ENCODE data around the gene ASPRV1.

The ASPRV1 gene

GRCh38 chr2:69992310-69993047 lies 31.0 kb upstream of the ASPRV1 start:
- DNase-seq: peak in 26 of 42 donors; percentile 16 to 74 (median 44)

GRCh38 chr2:69989441-69990105 lies 28.1 kb upstream of the ASPRV1 start:
- intact Hi-C loops (cut with DNase I): no loop called here
- DNase-seq: no peak

More at GRCh38 chr2:69992310-69993047, 31.0 kb upstream of the ASPRV1 start:
- intact Hi-C loops (cut with DNase I): no loop called here

- DNase-seq: no peak
- intact Hi-C loops (cut with DNase I): no loop called here
Measured at GRCh38 chr2:69989009-69989408, 27.6 kb upstream of the ASPRV1 start.

- DNase-seq: no peak
- intact Hi-C loops (cut with DNase I): no loop called here
Measured at GRCh38 chr2:69988086-69988635, 26.7 kb upstream of the ASPRV1 start.

- no peak for DNase-seq
- intact Hi-C loops (cut with DNase I): no loop called here
Measured at GRCh38 chr2:69986691-69987090, 25.3 kb upstream of the ASPRV1 start.

- DNase-seq: peak in 20 of 42 donors; percentile 14 to 63 (median 31)
- intact Hi-C loops (cut with DNase I): no loop called here
Measured at GRCh38 chr2:69985688-69986087, 24.3 kb upstream of the ASPRV1 start.

GRCh38 chr2:69985216-69985615 lies 23.8 kb upstream of the ASPRV1 start:
- no peak for DNase-seq

GRCh38 chr2:69983392-69983966 lies 22.0 kb upstream of the ASPRV1 start:
- intact Hi-C loops (cut with DNase I): no loop called here
- no peak for DNase-seq

More at GRCh38 chr2:69985216-69985615, 23.8 kb upstream of the ASPRV1 start:
- intact Hi-C loops (cut with DNase I): no loop called here

GRCh38 chr2:69979902-69980807 lies 18.7 kb upstream of the ASPRV1 start:
- DNase-seq: no peak
- intact Hi-C loops (cut with DNase I): no loop called here

GRCh38 chr2:69977906-69978482 lies 16.6 kb upstream of the ASPRV1 start:
- intact Hi-C loops (cut with DNase I): no loop called here

GRCh38 chr2:69977186-69977585 lies 15.8 kb upstream of the ASPRV1 start:
- intact Hi-C loops (cut with DNase I): no loop called here

More at GRCh38 chr2:69977906-69978482, 16.6 kb upstream of the ASPRV1 start:
- DNase-seq: no peak

GRCh38 chr2:69975853-69976462 lies 14.5 kb upstream of the ASPRV1 start:
- DNase-seq: no peak
- intact Hi-C loops (cut with DNase I): no loop called here

More at GRCh38 chr2:69977186-69977585, 15.8 kb upstream of the ASPRV1 start:
- peak in 3 of 42 donors; percentile 23 to 34 (median 26) for DNase-seq

GRCh38 chr2:69975136-69975852 lies 13.9 kb upstream of the ASPRV1 start:
- no peak for DNase-seq
- intact Hi-C loops (cut with DNase I): no loop called here

GRCh38 chr2:69973335-69973735 lies 11.9 kb upstream of the ASPRV1 start:
- intact Hi-C loops (cut with DNase I): no loop called here
- no peak for DNase-seq

- DNase-seq: no peak
- intact Hi-C loops (cut with DNase I): no loop called here
Measured at GRCh38 chr2:69972822-69973221, 11.4 kb upstream of the ASPRV1 start.

- intact Hi-C loops (cut with DNase I): no loop called here
- DNase-seq: no peak
Measured at GRCh38 chr2:69969991-69970390, 8.6 kb upstream of the ASPRV1 start.
